Upper lobe of left lung (tissue), 4 donors: ENCODE results near the gene SPIRE2.

Experiments used
- CTCF ChIP-seq, 6 experiments: fragments of 450-650 bp in 4 of 6; fragments of 200-600 bp in 2 of 6; sonication (generic) in 2 of 6; IDR thresholded peaks; one replicate each; pipeline ENCODE4 v1.5.1; 2016 to 2019; ENCODE audit warnings: antibody characterized with exemption in 6 of 6
- EP300 ChIP-seq, 4 donors: sonication (generic); formaldehyde crosslinking; IDR thresholded peaks; one replicate each; pipeline ENCODE4 v1.5.1; 2017; ENCODE audit warnings: antibody characterized with exemption in 4 of 4, control low read depth in 2 of 4
- POLR2A ChIP-seq, 4 donors: fragments of 450-650 bp; IDR thresholded peaks; one replicate each; pipeline ENCODE4 v1.5.1; 2016 to 2017; ENCODE audit warnings: antibody characterized with exemption in 4 of 4, mild to moderate bottlenecking in 2 of 4
- POLR2AphosphoS5 ChIP-seq, 2 donors: sonication (generic); formaldehyde crosslinking; IDR thresholded peaks; one replicate each; pipeline ENCODE4 v1.5.1; 2017; ENCODE audit warnings: antibody characterized with exemption in 2 of 2

GRCh38 chr16:89801800-89802199 is 26.5 kb upstream of the SPIRE2 start:
- no peak for TF ChIP-seq CTCF (IDR thresholded peaks at IDR 0.05)
- no peak for TF ChIP-seq POLR2A (IDR thresholded peaks at IDR 0.05)
- TF ChIP-seq POLR2AphosphoS5 (IDR thresholded peaks at IDR 0.05): no peak
- TF ChIP-seq EP300 (IDR thresholded peaks at IDR 0.05): no peak
